Breast epithelium (tissue), 3 donors: ENCODE data around the gene NUFIP2.

Source experiments
- CTCF ChIP-seq, 3 donors: fragments of 450-650 bp; IDR thresholded peaks; one replicate each; pipeline ENCODE4 v1.5.1; 2016 to 2017; ENCODE audit warnings: antibody characterized with exemption in 3 of 3, mild to moderate bottlenecking in 3 of 3, moderate library complexity in 3 of 3
- POLR2A ChIP-seq: fragments of 450-650 bp; IDR thresholded peaks from one replicate; pipeline ENCODE4 v1.6.1; 2016; ENCODE audit warnings: antibody characterized with exemption, mild to moderate bottlenecking, moderate library complexity

- TF ChIP-seq CTCF (IDR thresholded peaks at IDR 0.05) (no peak), POLR2A (no peak)
Measured at GRCh38 chr17:29250666-29251065, 43.3 kb downstream of the NUFIP2 start.
